Right renal pelvis (tissue), 4 donors: ENCODE measurements around the gene BRSK2. TPM values are rescaled to one million over a fixed set of nuclear protein-coding genes. Genes with fewer than 3 reads are reported as not detected.

ENCODE experiments used
- DNase-seq, 4 donors: peaks; one replicate each; pipeline ENCODE4 v3.0.0-alpha.2; 2013; ENCODE audit warnings: low read depth in 4 of 4, low spot score in 3 of 4, missing footprints in 1 of 4
- polyA plus RNA-seq, 4 donors: library from polyadenylated mRNA; unstranded; fragments of 120-200 nt; gene quantifications; one replicate each; pipeline ENCODE4 v1.2.1, GENCODE V29; 2013; ENCODE audit not compliant: insufficient read length in 4 of 4

Gene BRSK2
- polyA plus RNA-seq, 4 donors = 0.26 to 1.1 (median 0.46) TPM

- DNase-seq = no peak
Observed at GRCh38 chr11:1490651-1491050, 100.9 kb downstream of the BRSK2 start.

DNA sequence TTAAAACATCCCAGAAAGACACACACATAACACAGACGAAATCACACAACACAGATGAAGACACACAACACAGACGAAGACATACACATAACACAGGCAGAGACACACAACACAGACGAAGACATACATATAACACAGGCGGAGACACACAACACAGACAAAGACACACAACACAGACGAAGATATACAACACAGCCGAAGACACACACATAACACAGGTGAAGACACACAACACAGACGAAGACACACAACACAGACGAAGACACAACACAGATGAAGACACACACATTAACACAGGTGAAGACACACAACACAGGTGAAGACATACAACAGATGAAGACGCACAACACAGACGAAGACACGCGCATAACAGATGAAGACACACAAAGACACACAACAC, 101.6 kb downstream of the BRSK2 start:
- no peak for DNase-seq

GRCh38 chr11:1493650-1494244, 104.0 kb downstream of the BRSK2 start:
- DNase-seq = no peak

GRCh38 chr11:1494650-1495049, 104.9 kb downstream of the BRSK2 start:
- DNase-seq = no peak

DNA sequence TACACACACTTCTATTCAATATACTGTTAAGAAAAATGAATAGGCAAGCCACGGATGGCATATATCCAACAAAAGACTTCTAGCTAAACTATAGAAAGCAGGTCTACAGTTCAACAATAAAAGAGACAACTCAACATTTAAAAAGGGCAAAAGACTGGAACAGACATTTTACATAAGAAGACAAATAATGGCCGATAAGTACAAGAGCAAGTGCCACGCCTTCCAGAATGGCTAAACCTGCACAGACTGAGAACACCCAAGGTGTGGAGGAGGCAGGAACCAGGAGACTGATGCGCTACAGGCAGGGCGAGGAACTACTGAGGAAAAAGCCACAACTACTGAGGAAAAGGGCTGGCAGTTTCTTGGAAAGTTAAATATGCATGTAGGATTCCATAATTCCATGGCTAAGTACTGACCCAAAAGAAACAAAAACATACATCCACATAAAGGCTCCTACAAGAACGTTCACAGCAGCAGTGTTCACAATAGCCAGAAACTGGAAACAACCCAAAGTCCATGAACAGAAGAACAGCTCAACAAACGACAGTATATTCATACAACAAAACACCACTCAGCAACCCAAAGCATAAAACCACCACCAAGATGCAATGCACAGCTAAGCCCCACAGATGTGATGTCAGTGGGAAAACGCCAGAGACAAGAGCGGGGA, 106.5 kb downstream of the BRSK2 start:
- no peak for DNase-seq

- no peak for DNase-seq
Observed at GRCh38 chr11:1496761-1497095, 107.0 kb downstream of the BRSK2 start.

DNA sequence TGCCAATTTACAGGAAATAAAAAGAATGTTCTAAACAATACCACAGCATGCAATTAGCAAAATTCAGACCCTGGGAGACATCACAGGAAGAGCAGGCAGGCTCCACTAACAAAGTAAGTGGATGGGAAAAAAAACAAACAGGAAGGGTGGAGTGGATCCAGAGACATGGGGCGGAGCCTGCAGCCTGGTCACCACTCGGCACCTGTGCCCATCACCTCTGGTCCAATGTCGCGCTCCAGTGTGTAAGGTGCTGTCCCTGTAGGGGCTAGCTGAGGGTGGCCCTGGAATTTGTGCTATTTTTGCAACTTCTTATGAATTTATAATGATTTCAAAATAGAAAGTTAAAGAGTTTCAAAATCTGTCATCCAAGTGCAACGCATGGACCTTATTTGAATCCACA, 107.9 kb downstream of the BRSK2 start:
- no peak for DNase-seq

- no peak for DNase-seq
Observed at GRCh38 chr11:1498262-1498661, 108.5 kb downstream of the BRSK2 start.

GRCh38 chr11:1499261-1499890, 109.6 kb downstream of the BRSK2 start:
- no peak for DNase-seq

DNA sequence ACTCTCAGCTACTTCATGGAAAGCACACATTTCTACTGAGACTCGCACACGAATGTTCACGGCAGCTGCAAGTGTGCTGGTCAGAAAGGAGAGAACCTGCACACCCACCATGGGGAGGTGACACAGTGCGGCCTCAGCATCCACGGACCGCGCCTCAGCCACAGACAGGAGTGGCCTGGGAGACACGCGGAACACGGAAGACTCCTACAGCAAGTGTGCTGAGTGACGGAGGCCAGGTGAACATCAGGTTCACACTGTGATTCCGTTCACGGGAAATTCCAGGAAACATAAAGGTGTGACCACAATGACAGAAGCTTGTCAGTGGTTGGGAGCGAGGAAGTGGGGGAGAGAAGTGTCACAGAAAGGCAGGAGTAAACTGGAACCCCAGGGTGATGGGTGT, 110.2 kb downstream of the BRSK2 start:
- no peak for DNase-seq

DNA sequence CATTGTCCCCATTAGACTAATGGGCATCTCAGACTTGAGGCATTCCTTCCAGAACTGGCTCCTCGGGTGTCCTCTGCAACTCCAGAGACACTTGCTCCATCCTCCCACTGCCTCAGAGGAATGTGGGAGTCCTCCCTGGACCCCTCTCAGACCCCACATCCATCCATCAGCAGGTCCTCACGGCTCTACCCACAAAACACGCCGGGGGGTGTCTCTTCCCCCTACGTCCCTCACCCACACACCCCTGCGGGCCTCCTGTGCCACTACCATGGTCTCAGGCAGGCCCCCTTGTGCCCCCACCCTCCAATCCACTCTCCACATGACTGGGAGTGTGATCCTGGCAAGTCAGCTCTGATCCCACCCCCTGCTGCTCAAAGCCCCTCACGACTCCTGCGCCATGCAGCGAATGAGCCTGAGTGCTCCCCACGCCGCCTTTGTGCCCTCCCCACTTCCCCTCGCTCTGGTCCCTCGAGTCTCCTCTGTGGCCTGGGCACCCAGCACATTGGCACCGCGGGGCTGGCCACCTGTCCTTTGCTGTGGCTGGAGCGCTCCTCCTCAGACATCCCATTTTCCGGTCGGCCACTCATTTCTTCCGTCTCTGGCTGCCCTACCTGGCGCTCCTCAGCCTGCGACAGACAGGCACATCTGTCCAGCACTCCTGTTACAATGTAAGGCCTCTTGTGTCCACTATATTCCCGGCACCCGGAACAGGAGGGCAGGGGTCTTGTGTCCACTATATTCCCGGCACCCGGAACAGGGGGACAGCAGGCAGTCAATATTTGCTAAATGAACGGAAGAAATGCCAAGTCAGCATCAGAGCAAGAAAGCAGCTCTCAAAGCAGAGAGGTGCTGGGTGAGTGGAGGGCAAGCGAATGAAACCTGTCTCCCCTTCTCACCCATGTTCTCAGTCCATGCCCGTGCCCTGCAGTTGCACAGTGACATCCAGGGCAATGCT, 111.0 kb downstream of the BRSK2 start:
- no peak for DNase-seq

GRCh38 chr11:1501421-1502167, 111.9 kb downstream of the BRSK2 start:
- no peak for DNase-seq

GRCh38 chr11:1502168-1502953, 112.6 kb downstream of the BRSK2 start:
- no peak for DNase-seq

- DNase-seq = no peak
Observed at GRCh38 chr11:1502954-1503707, 113.4 kb downstream of the BRSK2 start.

GRCh38 chr11:1503708-1504104, 114.0 kb downstream of the BRSK2 start:
- no peak for DNase-seq

- DNase-seq = no peak
Observed at GRCh38 chr11:1504138-1504537, 114.4 kb downstream of the BRSK2 start.

GRCh38 chr11:1504581-1505290, 115.0 kb downstream of the BRSK2 start:
- DNase-seq = no peak

- no peak for DNase-seq
Observed at GRCh38 chr11:1505480-1505879, 115.7 kb downstream of the BRSK2 start.
